Measurements from ENCODE around the gene OBP2B.
"Not testable (repeated sequence)": the region's sequence is repeated elsewhere in the genome, so short reads cannot be mapped to it uniquely, and the experiment has no call there.

Gene OBP2B

GRCh38 chr9:133227242-133227860, 18.3 kb upstream of the OBP2B start:
- TF ChIP-seq CTCF (IDR thresholded peaks at IDR 0.05; ENCODE audit: low read depth, low read length), result no peak
- no peak for DNase-seq (ENCODE audit: extremely low read depth, low read depth)

GRCh38 chr9:133226219-133227171, 17.4 kb upstream of the OBP2B start:
- no peak for TF ChIP-seq CTCF (IDR thresholded peaks at IDR 0.05; ENCODE audit: low read depth, low read length)

GRCh38 chr9:133225171-133226011, 16.3 kb upstream of the OBP2B start:
- TF ChIP-seq CTCF (IDR thresholded peaks at IDR 0.05; ENCODE audit: low read depth, low read length), result no peak

More at GRCh38 chr9:133226219-133227171, 17.4 kb upstream of the OBP2B start:
- no peak for DNase-seq (ENCODE audit: extremely low read depth, low read depth)

GRCh38 chr9:133224762-133225161, 15.7 kb upstream of the OBP2B start:
- DNase-seq (ENCODE audit: extremely low read depth, low read depth), result no peak
- TF ChIP-seq CTCF (IDR thresholded peaks at IDR 0.05; ENCODE audit: low read depth, low read length), result no peak

More at GRCh38 chr9:133225171-133226011, 16.3 kb upstream of the OBP2B start:
- no peak for DNase-seq (ENCODE audit: extremely low read depth, low read depth)

GRCh38 chr9:133223159-133223756, 14.2 kb upstream of the OBP2B start:
- not testable (repeated sequence) for DNase-seq (ENCODE audit: extremely low read depth, low read depth)

GRCh38 chr9:133221994-133222393, 12.9 kb upstream of the OBP2B start:
- DNase-seq (ENCODE audit: extremely low read depth, low read depth), result not testable (repeated sequence)

GRCh38 chr9:133221177-133221809, 12.2 kb upstream of the OBP2B start:
- no peak for TF ChIP-seq CTCF (IDR thresholded peaks at IDR 0.05; ENCODE audit: low read depth, low read length)
- DNase-seq (ENCODE audit: extremely low read depth, low read depth), result no peak

GRCh38 chr9:133218049-133218975, 9.3 kb upstream of the OBP2B start:
- DNase-seq (ENCODE audit: extremely low read depth, low read depth), result not testable (repeated sequence)

GRCh38 chr9:133217333-133217988, 8.4 kb upstream of the OBP2B start:
- DNase-seq (ENCODE audit: extremely low read depth, low read depth), result not testable (repeated sequence)

- not testable (repeated sequence) for DNase-seq (ENCODE audit: extremely low read depth, low read depth)
Observed at GRCh38 chr9:133214276-133214675, 5.2 kb upstream of the OBP2B start.

All from AG09319 (cell line).